ENCODE results near the gene TPK1.
"Not testable (repeated sequence)": the region's sequence is repeated elsewhere in the genome, so short reads cannot be mapped to it uniquely, and the experiment has no call there.

TPK1 gene

DNA sequence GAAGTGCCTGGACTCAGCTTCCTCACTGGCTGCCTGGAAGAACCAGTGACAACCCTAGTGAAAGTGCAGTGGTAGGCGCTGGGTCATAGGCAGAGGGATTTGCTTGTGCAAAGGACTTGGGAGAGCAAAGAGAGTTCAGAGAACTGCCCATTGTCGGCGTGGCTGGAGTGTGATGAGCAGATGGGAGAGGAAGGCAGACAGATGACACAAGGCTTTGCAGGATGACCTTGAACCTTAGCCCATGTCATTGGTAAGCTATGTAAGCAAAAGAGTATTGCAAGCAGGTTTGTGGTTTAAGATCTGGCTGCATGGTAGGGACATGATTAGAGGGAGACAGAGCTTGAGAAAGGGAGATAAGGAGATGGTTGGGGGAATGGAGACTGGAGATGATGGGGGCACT, 397.1 kb downstream of the TPK1 start:
- DNase-seq (ENCODE audit: low read depth in 1 of 2, low spot score in 1 of 2), result no peak
- in situ Hi-C loops (cut with HindIII; ENCODE audit: low pct_unique_long_range_greater_than_20kb, low sequenced_read_pairs), result no loop called here
- no peak for TF ChIP-seq JUND (IDR thresholded peaks at IDR 0.05; ENCODE audit: low read depth)

DNA sequence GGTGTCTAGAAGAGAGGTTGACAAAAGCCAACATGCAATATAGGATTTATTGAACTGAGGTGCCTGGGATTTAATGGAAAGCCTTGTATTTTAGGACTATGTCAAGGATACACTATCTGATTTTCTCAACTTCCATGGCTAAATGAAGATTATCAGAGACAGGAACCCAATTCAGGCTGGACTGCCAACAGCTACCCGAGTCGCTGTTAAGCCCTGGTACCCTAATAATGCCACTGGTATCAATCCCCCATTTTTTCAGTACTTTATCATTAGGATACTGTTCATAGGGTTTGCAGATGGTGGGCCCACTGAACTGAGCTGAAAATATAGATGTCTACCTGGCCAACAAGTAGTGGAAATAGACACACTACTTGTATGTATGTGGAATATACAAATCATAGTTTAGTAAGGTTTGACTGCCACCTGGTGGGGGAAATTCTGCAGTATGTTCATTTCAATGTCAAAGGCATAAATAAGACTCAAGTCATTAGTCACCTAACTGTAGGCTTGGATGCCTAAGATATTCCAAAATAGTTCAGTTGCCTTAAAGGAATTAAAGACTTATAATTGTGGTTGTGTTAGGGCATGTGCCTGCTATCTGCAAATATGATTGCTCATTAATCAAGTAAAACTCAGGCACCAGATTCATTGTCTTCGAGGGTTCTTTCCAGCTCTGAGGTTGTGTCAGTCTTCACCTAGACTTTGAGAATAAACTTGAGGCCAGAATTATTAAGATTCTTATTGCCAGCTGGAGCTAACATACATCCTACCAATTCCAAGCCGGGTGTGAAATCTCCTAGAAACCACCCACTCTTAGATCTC, 398.3 kb downstream of the TPK1 start:
- no peak for TF ChIP-seq JUND (IDR thresholded peaks at IDR 0.05; ENCODE audit: low read depth)
- peak in 1 of 2 experiments; percentile 74 for DNase-seq (ENCODE audit: low read depth in 1 of 2, low spot score in 1 of 2)
- in situ Hi-C loops (cut with HindIII; ENCODE audit: low pct_unique_long_range_greater_than_20kb, low sequenced_read_pairs), result no loop called here

DNA sequence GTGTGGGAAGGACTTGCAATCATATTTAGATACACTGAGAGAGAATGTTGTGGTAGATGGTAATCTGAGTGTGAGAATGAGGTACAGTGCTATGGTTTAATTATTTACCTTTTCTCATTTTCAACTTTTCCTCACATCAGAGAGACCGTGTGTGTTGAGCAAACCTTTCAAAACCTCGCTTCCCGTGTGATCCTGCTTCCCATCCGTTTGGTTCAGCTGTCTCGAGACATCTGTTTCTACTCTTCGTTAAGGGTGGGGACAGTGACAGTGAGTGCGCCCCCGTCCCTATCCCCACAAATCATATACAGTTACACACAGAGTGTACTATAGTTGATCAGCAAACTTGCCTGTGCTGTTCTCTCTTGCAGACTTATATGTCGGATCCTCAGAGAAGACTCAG, 399.4 kb downstream of the TPK1 start:
- in situ Hi-C loops (cut with HindIII; ENCODE audit: low pct_unique_long_range_greater_than_20kb, low sequenced_read_pairs), result no loop called here
- TF ChIP-seq JUND (IDR thresholded peaks at IDR 0.05; ENCODE audit: low read depth), result no peak
- DNase-seq (ENCODE audit: low read depth in 1 of 2, low spot score in 1 of 2), result no peak

DNA sequence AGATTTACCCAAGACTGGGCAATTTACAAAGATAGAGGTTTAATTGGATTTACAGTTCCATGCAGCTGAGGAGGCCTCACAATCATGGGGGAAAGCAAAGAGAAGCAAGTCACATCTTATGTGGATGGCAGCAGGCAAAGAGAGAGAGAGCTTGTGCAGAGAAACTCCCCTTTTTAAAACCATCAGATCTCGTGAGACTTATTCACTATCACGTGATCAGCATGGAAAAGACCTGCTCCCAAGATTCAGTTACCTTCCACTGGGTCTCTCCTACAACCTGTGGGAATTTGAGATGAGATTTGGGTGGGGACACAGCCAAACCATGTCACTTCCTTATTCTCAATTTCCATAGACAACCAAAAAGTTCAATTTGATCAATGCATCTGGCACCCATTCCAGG, 407.4 kb downstream of the TPK1 start:
- DNase-seq (ENCODE audit: low read depth in 1 of 2, low spot score in 1 of 2), result no peak
- no peak for TF ChIP-seq JUND (IDR thresholded peaks at IDR 0.05; ENCODE audit: low read depth)
- in situ Hi-C loops (cut with HindIII; ENCODE audit: low pct_unique_long_range_greater_than_20kb, low sequenced_read_pairs), result no loop called here

DNA sequence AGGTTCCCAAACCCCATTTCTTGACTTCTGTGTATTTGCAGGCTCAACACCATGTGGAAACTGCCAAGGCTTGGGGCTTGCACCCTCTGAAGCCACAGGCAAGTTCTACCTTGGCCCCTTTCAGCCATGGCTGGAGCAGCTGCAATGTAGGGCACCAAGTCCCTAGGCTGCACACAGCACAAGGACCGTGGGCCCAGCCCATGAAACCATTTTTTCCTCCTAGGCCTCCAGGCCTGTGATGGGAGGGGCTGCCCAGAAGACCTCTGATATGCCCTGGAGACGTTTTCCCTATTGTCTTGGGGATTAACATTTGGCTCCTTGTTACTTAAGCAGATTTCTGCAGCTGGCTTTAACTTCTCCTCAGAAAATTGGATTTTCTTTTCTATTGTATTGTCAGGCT, 408.3 kb downstream of the TPK1 start:
- in situ Hi-C loops (cut with HindIII; ENCODE audit: low pct_unique_long_range_greater_than_20kb, low sequenced_read_pairs), result not testable (repeated sequence)

DNA sequence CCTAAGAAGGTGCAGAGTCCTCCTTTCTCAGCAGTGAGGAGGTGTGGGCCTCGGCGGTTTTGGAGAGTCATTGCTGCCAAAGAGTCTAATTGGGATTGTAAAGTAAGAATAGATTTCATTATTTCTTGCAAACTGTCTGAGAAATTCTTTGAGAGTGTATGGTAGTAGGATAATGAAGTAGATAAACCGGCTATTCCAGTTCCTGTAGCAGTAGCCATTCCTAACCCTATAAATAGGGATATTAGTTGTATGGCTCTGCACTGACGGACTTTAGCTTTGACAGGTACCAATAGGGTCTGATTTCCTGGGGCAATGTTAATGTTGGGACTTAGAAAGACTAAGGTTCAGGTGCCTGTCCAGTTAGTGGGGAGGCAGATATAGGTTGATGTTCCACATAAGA, 416.9 kb downstream of the TPK1 start:
- peak in 1 of 2 experiments; percentile 35 for DNase-seq (ENCODE audit: low read depth in 1 of 2, low spot score in 1 of 2)
- in situ Hi-C loops (cut with HindIII; ENCODE audit: low pct_unique_long_range_greater_than_20kb, low sequenced_read_pairs), result not testable (repeated sequence)

More for the DNA sequence above, 408.3 kb downstream of the TPK1 start:
- DNase-seq (ENCODE audit: low read depth in 1 of 2, low spot score in 1 of 2), result not testable (repeated sequence)

DNA sequence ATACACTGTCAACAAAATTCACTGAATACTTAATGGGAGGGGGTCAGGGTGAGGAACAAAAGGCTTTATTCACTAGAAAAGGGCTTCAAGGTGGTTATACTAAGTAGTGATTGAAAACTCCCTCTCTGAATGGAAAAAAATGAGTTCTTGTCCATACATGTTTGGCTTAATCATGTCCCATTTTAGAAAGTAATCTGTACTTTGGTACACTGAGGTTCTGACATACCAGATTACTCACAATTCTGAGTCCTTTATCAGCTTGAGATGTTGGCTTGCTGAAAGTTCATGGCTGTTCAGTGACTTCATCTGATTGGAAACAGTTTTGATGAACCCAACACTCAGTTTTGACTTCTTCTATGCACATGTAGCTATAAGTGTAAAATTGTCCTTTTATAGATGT, 419.5 kb downstream of the TPK1 start:
- TF ChIP-seq JUND (IDR thresholded peaks at IDR 0.05; ENCODE audit: low read depth), result no peak
- DNase-seq (ENCODE audit: low read depth in 1 of 2, low spot score in 1 of 2), result no peak
- in situ Hi-C loops (cut with HindIII; ENCODE audit: low pct_unique_long_range_greater_than_20kb, low sequenced_read_pairs), result no loop called here

DNA sequence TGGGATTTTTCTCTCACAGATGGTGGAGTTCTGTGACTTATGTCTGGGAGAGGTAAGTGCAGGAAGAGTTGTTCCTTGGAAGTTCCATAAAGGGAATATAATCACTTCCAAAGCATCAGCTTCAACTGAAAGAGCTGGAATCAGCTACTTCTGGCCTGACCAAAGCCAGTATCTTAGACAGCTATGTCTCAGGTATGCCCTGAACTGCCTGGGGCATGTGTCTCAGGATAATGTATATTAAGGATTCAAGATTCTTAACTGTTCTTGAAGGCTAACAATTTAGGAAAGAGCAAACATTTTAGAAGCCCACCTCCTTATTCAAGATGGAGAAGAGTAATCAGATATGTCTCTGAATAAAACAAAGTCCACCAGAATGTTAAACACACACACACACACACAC, 420.0 kb downstream of the TPK1 start:
- DNase-seq (ENCODE audit: low read depth in 1 of 2, low spot score in 1 of 2), result peak in 1 of 2 experiments; percentile 17
- in situ Hi-C loops (cut with HindIII; ENCODE audit: low pct_unique_long_range_greater_than_20kb, low sequenced_read_pairs), result no loop called here
- TF ChIP-seq JUND (IDR thresholded peaks at IDR 0.05; ENCODE audit: low read depth), result no peak

DNA sequence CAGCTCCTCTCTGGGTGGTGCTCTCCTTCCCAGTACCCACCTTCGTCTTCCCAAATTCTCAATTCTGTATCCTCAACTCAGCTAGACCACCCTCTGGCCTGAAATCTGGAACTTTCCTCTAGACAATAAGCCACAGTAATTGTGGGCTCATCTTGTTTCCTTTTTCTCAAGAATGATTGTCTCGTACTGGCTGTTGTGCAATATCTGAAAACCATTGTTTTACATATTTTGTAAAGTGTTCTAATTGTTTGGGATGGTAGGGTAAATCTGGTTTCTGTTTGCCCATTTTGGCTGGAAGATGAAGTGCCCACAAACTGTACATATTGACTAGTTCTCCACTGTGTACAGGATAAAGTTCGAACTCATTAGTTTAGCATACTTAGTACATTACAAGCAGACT, 421.0 kb downstream of the TPK1 start:
- in situ Hi-C loops (cut with HindIII; ENCODE audit: low pct_unique_long_range_greater_than_20kb, low sequenced_read_pairs), result no loop called here

DNA sequence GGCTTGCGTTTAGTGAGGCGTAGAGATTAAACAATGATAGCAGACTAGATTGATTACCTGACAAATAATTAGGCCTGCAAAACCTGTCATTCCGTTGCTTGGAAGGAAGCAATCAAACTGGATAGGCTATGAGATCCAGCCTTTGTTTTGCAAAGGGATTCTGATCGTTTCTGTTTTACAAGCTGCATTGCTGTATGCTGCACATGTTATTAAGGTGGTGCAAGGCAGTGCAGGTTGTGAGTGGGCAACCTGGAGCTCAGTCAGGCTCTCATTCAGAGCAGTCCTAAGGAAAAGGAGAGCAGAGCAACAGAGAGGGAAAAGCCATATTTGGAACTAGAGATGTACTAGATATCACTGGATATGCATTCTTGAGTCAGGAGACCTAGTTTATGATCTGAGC, 425.4 kb downstream of the TPK1 start:
- no peak for DNase-seq (ENCODE audit: low read depth in 1 of 2, low spot score in 1 of 2)
- in situ Hi-C loops (cut with HindIII; ENCODE audit: low pct_unique_long_range_greater_than_20kb, low sequenced_read_pairs), result no loop called here
- TF ChIP-seq JUND (IDR thresholded peaks at IDR 0.05; ENCODE audit: low read depth), result no peak

More for the DNA sequence above, 421.0 kb downstream of the TPK1 start:
- TF ChIP-seq JUND (IDR thresholded peaks at IDR 0.05; ENCODE audit: low read depth), result no peak
- DNase-seq (ENCODE audit: low read depth in 1 of 2, low spot score in 1 of 2), result no peak

DNA sequence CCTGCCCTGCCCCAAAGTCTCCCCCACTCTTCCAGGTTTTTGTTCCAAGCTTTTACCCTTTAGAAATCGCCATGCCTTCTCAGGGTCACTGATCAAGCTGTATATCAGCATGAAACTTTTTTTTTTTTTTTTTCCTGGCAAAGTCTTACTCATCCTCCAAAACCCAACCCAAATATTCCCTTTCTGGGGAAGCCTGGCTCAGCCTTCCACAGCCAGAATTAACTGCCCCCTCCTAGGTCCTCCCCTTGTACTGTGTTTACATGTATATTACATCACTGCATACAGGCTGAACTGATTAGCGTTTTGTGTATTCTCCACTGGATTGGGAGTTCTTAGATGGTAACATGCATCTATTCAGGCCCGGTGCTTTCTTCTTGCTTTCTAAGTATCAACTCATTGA, 427.7 kb downstream of the TPK1 start:
- in situ Hi-C loops (cut with HindIII; ENCODE audit: low pct_unique_long_range_greater_than_20kb, low sequenced_read_pairs), result no loop called here
- DNase-seq (ENCODE audit: low read depth in 1 of 2, low spot score in 1 of 2), result no peak
- TF ChIP-seq JUND (IDR thresholded peaks at IDR 0.05; ENCODE audit: low read depth), result no peak

DNA sequence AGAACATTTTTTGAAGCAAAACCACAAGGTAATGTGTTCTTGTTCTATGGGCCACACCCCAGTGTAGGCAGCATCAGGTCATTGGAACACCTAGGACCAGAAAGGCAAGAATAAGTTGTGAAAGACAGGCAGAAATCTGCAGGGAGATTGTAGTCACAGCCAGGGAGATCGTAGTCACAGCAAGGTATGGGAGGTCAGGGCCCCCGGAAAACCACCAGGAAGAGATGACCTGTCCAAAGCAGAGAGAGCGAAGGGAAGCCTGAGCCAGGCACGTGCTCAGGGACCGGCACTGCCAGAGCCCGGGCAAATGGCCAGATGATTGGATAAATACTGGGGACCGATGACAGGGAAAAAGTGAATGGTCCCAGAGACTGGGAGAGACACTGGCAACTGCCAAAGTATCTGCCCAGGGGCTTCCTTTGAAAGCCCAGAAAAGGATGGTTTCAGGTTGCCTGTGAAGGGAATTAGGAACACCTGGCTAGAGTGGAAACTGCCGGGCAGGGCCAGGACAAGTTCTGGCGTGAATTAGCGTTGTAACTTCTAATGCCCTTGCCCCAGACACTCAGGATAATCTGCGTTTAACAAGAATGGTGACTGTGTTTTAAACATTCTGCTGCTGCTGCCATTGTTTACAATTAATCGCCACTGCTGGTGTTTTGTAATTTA, 428.5 kb downstream of the TPK1 start:
- peak in 1 of 2 experiments; percentile 11 for DNase-seq (ENCODE audit: low read depth in 1 of 2, low spot score in 1 of 2)
- TF ChIP-seq JUND (IDR thresholded peaks at IDR 0.05; ENCODE audit: low read depth), result no peak
- in situ Hi-C loops (cut with HindIII; ENCODE audit: low pct_unique_long_range_greater_than_20kb, low sequenced_read_pairs), result no loop called here

DNA sequence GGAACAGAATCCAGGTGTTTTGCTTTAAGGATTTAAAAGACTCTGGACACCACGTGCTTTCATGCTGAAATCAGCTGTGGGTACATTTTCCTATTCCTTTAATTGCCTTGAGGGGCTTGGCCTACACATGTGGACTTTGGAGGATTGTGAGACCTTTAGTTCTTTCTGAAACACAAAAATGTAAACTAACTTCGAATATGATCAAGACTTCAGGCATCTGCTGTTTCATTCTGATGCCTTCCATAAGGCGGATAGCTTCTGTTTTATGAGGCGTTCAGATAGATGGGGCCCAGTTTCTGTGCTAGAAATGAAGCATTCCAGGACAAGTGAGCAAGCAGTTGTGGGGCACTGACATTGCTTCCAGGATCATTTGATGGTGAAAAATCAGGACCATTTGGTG, 430.9 kb downstream of the TPK1 start:
- TF ChIP-seq JUND (IDR thresholded peaks at IDR 0.05; ENCODE audit: low read depth), result no peak
- in situ Hi-C loops (cut with HindIII; ENCODE audit: low pct_unique_long_range_greater_than_20kb, low sequenced_read_pairs), result no loop called here

More for the DNA sequence above, 430.9 kb downstream of the TPK1 start:
- DNase-seq (ENCODE audit: low read depth in 1 of 2, low spot score in 1 of 2), result no peak

All from T47D (cell line).